GM19455 (cell line): ENCODE data around the gene TNFRSF18.
"Not testable (repeated sequence)": the region's sequence is repeated elsewhere in the genome, so short reads cannot be mapped to it uniquely, and the experiment has no call there.

Experiments used
- ATAC-seq: cut with Tn5 transposase; IDR thresholded peaks from one replicate; pipeline ENCODE4 v1.9.1; 2021; ENCODE audit not compliant: unreplicated experiment

TNFRSF18 gene

DNA sequence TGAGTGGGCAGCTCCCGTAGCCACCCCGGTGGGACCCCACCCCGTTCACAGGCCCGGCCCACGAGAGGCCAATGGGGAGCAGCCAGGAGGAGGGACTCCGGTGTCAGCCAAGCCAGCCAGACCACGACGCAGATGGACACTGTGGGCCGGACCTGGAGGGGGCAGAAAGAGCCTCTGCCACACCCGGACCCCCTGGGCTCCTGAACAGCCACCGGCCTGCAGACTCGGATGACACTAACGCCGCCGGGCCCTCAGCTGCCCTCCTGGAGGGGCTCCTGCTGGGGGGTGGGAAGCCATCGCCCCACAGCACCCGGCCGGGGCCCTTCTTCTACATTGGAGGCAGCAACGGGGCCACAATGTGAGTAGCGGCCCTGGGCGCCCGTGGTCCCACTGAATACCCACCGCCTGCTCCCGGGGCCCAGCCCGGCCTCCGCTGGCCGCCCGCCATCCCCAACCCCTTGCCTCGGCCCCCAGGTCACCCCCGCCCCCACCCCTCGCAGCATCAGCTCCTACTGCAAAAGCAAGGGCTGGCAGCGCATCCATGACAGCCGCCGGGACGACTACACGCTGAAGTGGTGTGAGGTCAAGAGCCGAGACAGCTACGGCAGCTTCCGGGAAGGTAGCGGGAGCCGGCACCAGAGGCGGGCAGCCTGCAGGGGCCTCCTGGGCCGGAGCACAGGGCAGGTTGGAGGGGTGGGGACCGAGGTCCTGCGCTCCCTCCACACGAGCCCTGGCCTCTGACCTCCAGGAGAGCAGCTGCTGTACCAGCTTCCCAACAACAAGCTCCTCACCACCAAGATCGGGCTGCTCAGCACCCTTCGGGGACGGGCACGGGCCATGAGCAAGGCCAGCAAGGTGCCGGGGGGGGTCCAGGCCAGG is 26.2 kb downstream of the TNFRSF18 start:
- no peak for ATAC-seq

DNA sequence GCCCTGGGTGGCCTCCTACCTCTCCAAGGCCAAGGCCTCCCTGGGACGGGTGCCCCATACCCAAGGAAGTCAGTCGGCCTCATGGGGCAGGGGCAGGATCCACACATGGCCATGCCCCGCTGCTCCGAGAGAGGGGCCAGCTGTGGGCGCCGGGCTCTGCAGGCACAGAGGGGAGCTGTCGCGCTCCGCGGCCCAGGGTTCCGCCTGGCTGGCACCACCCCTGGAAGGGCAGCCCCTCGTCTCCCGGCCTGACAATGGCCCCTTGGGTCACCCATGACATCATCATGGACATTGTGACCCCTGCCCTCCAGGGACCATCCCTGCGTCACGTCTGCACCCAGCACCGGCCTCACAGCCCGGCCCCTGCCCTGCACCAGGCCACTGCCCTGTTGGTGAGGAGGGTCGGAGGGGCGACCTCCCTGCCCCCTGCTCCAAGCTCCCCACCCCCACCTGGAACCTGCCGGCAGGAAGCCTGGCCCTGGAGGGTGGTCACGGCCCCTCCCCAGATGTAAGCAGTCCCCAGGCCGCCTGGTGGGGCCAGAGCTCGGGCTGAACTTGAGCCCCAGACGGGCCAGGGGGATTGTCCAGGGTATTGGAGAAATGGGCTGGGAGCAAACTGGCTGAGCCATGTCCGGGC is 26.9 kb downstream of the TNFRSF18 start:
- no peak for ATAC-seq

DNA sequence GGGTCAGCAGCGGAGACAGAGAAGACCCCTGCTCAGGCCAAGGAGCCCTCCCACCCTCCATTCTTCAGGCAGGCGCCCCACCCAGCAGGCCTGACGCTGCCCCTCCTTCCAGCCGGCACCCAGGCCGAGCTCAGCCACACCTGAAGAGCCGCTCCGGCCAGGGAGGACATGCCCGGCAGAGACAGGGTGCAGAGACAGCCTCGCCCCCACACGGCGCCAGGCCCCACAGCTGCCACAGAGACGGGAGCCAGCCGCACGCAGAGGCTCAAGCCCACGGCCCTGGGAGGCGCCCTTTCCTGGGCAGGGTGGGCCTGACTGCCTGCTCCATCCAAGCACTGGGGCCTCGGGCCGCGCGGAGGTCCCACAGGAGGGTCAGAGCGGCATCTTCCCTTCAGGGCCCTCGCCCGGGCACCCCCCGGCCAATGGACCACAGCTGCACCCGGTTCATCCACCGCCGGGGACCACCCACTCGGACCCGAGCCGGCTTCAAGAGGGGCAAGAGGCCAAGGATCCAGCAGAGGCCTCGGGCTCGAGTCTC is 27.5 kb downstream of the TNFRSF18 start:
- ATAC-seq, result no peak

DNA sequence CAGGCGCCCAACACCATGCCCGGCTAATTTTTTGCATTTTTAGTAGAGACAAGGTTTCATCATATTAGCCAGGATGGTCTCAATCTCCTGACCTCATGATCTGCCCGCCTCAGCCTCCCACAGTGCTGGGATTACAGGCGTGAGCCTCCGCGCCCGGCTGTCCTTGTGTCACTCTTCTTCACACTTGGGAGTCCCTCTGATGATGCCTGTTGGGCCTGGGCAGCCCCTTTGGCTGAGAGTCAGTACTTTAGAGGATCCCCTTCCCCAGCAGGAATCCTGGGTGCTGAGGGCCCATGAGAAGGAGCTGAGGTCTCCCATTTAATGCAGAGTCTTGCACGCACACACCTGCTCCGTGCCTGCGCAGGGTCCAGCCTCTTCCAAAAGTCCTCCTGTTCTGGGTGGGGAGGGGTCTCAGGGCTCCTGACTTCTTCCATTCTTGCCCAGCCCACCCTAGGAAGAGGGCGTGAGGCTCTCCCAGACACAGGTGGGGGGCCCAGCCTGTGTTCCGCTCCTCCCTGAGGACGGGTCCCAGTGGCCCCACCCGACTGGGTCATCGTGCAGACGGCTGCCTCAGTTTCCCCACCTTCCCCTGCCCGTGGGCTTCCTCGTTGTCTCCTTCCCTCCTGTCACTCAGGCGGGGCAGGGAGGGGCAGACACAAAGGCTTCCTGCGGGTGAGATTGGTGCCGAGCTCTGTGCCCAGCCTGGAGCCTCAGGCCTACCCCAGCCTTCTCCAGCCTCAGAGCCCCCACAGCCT is 28.8 kb downstream of the TNFRSF18 start:
- ATAC-seq, result no peak

DNA sequence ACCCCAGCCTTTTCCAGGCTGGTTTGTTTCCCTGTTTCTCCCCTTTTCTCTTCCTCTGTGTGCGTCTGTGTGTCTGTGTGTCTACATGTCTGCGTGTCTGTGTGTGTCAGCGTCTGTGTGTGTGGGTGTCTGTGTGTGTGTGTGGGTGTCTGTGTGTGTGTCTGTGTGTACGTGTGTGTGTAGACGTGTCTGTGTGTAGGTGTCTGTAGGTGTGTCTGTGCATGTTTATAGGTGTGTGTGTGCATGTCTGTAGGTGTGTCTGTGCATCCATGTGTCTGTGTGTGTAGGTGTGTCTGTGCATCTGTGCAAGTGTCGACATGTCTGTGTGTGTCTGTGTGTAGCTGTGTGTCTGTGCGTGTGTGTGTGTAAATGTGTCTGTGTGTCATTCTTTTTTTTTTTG is 29.5 kb downstream of the TNFRSF18 start:
- ATAC-seq, result no peak

DNA sequence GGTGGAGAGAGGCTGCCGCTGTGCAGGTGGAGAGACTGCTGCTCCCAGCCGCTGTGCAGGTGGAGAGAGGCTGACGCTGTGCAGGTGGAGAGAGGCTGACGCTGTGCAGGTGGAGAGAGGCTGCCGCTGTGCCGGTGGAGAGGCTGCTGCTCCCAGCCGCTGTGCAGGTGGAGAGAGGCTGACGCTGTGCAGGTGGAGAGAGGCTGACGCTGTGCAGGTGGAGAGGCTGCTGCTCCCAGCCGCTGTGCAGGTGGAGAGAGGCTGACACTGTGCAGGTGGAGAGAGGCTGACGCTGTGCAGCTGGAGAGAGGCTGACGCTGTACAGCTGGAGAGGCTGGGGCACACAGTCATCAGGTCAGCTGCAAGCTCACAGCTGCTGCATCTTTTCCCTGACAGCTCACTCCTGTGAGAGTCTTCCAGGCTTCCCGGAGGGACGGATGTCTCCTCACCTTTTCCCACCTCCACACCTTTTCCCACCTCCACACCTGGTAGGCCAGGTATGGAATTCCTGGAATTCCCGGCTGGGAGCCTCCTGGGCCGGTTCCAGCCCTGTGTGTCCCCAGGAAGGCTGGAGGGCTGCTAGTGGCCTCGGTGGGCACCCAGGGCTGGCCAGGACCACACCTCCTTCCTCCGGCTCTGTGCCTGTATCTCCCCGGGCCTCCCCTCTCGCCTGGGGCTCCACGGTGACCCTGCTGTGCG is 30.2 kb downstream of the TNFRSF18 start:
- ATAC-seq, result not testable (repeated sequence)

DNA sequence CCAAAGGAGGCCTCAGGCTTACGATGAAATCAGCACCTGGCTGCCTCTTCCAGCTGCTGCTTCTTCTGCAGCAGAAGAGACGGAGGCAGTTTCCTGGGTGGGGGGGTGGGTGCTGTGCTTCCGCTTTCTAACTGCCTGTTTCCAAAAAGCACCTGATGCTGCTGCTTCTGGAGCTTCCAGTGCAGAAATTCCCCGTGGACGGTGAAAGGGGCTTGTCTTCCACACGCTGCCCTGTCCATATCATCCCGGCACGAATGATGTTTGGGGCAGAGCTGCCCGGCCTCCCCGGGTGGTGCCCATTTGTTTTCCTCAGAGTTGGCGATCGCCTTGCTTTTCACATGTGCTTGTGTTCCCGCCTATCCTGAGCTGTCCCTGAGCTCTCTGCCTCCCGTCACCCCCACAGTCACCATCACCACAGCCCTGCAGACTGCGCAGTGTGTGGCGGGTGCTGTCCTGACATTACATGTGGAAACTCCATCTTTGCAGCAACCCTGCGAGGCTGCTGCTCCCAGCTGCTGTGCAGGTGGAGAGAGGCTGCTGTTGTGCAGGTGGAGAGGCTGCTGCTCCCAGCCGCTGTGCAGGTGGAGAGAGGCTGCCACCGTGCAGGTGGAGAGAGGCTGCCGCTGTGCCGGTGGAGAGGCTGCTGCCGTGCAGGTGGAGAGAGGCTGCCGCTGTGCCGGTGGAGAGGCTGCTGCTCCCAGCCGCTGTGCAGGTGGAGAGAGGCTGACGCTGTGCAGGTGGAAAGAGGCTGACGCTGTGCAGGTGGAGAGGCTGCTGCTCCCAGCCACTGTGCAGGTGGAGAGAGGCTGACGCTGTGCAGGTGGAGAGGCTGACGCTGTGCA is 30.9 kb downstream of the TNFRSF18 start:
- ATAC-seq, result no peak

DNA sequence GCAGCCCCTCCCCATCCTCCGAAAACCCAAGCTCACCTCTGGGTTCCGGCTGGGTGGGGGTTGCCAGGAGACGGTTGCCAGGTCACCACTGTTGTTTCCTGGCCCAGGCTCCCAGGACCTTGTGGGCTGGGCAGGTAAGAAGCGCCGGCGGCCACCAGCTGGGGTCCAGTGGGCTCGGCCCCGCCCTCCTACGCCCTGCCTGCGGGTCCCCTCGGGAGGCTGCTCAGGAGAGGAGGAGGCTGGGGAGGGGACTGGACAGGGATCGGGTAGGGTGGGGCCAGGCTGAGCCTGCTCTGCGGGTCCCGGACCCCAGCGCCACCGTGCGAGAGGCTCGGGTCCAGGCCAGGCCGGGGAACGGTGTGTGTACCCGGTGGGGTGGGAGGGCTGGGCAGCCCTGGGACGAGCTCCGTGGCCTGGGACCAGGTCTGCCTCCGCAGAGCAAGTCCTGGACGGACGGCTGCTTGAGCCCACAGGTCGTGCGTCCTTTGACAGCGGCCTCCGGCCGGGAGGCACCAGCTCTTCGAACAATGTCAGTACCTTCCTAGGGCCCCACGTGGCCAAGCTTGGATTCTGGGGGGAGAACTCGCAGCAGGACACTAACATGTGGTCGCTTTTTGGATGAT is 32.5 kb downstream of the TNFRSF18 start, which contains the start of gene TTLL10:
TSS of gene TTLL10 (plus strand) at position 88 of the 623 bp plus-strand sequence. CDS start 5,336 bp downstream, outside the sequence.
- no peak for ATAC-seq

DNA sequence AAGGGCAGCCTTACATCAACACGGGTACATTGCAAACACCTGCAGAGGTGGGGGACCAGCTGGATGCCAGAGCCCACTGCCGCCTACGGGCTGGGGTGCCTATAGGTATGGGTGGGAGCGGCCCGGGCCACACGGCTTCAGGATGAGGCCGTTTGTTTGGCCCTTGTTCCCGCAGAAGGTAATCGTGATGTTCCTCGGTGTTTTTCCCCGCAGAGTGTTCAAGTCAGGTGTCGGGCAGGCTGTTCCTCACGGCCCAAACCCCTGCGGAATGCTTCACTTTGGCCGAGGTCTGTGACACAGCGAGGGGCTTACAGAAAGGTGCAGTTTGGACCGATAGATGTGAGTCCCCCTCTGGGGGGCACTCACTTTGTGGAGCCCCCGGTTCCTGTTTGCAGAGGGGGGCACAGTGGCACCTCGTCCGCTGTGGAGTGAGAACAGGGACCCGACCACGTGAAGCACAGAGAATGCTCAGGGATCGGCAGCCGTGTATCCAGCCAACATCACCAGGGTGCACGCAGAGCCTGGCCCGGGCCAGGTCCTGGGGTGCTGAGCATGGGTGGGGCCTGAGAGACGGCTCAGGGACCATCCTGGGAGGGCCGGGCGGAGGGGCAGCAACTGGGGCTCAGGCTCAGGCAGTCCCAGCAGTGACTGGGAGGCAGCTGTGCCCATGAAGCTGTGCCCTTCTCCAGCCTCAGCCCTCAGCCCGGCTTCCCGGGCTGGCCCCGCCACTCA is 33.2 kb downstream of the TNFRSF18 start:
- ATAC-seq, result no peak

DNA sequence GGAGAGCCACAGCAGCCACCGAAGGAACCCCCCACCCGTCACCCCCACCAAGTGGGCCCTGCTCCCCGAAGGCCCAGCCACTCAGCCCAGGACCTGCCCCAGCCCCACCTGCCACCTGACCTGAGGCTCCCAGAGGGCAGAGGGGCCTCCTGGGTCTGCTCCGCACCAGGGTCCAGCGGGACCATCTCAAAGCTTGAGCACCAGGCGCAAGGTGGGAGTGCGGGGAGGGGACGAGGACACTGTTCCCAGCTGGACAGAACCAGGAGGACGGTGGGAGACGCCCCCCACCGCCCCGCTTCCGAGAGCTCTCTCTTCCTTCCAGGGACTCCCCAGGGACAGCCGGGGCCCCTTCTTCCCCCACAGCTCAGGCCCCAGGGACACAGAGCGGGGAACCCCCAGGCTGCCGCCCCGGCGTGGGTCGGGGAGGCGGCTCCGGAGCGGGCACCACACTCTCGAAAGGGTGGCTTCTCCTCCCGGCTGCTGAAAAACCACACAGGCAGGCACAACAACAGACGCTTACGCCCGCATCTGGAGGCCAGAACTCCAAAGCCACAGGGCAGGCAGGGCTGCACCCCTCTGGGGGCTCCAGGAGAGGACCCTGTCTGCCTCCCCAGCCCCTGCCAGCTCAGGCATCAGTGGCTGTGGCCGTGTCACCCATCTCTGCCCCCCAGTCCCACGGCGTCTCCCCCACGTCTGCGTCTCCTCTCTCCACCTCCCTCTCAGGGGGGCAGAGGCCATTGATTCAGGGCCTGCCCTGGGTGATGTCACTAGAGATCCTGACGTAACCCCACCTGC is 34.6 kb downstream of the TNFRSF18 start:
- ATAC-seq, result no peak

DNA sequence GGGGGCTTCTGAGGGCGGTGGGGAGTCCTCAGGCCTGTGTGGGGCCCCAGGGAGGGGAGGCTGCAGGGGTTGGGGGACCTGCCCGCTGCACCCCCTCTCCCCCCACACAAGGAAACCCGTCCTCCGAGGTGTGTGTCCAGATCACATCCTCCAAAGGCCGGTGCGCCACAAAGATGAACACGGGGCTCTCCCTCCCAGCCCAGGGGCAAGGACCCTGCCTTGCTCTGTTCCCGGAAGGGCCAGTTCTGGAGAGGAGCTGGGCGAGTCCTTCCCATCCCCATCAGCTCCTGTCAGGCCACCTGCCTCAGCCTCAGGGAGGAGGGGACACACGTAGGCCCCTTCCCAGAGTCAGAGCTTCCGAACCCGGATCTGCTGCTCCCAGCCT is 35.2 kb downstream of the TNFRSF18 start:
- ATAC-seq, result no peak

DNA sequence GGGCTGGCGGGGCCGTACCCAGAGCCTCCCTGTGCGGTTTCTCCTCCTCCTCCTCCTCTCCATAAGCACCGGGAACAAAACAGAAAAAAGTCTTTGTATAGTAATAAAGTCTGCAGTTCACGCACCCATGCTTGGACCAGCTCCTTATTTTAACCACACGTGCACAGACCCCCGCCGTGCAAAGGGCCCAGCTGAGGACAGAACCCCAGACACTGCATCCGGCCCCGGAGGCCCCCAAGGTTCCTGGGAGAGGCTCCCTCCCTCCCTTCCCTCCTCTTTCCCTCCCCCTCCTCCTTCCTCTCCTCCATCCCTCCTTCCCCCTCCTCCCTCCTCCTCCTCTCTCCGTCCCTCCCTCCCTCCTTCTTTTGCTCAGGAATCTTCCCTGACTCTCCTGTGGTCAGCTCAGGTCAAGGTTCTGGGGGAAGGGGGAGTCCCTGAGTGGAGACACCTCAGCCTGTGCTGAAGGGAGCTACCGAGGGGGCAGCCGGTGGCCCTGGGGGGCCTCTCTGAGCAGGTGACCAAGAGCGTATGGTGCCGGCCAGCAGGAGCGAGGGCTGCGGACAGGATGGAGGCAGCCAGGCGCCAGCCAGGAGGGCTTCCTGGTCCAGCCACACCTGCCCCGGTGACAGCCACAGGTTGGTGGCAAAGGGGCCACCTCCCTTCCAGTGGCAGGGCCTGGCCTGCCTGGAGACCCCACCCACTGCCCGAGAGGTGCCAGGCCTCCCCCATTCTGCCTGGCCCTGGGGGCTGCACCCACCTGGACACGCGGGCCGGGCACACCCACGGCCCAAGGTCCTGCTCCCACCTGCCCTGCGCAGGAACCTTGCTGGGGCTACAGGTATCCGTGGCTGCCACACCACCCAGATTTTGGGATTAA is 35.9 kb downstream of the TNFRSF18 start:
- ATAC-seq, result no peak

DNA sequence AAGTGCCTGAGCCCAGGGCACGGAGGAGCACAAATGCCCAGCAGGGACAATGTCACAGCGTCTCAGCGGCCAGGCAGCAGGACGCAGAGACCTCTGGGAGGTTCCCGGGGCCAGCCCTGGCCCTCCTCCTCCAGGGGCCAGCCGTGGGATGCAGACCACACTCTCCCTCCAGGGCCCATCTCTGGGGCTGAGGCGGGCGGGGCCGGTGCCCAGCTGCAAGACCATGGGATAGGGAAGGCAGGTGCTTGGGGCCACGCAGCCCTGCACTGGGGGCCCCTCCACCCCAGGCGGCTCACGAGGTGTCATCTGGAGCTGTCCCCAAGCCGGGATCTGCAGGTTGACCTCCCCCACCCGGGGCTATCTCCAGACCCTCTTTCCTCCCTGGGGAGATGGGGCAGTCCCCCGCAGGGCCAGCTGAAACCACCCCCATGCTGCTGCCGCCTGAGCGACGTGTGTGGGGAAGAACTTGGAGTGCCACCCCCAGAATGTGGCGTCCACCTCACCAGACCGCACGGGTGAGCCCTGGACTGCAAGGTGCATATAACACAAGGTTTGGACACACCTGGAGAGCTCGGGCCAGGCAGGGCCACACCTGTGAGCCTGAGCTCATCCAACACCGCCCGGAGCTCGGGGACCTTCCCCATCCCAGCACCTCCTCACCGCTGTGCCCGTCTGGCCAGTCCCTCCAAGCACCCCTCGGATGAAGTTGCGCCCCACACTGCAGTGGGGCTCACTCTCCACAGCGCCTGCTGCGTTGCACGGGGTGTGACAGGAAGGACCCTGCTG is 36.8 kb downstream of the TNFRSF18 start:
- ATAC-seq, result no peak

DNA sequence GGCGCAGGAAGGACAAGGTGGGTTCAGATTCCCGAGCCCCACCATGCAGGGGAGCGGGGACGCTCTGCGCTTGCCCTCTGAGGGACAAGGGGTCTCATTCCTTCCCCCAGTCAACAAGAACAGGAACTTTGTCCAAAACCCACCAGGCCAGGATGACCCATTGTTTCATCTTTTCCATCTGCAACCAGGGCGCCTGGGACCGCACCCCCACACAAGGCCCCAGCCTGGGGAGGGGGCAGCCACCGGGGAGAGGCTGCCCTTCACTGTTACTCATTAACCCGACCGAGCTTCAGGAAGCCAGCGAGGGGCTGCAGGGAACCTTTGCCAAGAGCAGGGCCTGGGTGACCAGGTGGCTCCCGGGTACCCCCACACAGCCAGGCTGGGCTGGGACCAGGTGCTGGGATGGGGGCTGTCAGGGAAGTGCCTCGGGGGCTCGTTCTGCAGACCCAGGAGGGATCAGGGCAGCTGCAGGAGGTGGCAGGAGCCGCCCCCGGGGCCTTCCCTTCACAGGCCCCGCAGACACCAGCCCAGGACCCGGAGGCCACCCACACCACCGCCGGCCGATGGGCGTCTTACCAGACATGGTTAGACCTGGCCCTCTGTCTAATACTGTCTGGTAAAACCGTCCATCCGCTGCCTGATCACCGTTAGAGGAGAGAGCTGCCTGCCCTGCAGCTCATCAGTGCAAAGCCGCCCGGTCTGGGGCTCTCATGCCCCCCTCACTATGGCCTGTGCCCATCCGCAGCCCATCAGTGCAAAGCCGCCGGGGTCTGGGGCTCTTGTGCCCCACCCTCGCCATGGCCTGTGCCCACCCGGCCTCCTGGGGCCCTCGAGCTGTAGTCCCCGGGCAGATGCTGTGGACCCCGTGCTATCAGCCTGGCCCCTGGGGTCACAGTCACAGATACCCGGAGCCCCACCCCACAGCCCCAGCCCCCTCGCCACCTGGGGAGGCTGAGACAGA is 37.7 kb downstream of the TNFRSF18 start:
- ATAC-seq, result no peak

DNA sequence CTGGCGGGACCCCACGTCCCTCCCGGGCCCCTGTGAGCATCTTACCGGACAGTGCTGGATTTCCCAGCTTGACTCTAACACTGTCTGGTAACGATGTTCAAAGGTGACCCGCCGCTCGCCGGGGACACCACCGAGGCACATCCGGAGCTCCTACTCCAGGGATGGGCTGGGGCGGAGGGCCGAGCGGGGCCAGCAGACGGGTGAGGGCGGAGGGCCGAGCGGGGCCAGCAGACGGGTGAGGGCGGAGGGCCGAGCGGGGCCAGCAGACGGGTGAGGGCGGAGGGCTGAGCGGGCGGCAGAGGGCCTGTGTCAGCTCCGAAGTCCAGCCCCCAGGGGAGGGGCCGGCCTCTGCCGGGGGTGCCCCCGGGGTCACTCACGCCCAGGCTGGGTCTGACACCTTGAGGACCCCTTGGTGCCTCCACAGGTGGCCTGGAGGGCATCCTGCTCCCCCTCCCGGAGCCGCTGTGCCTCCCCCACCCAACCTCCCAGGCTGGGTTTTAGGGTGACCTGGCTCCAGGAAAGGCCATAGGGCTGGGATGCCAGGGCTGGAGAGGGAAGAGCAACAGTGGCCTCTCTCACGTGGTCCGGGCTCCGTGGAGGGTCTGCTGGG is 38.4 kb downstream of the TNFRSF18 start:
- ATAC-seq, result no peak
